Prostate gland (tissue), 2 donors: ENCODE data around the gene CCNT2.

Experiments used
- POLR2A ChIP-seq: fragments of 450-650 bp; IDR thresholded peaks from one replicate; pipeline ENCODE4 v1.6.1; 2016; ENCODE audit warnings: antibody characterized with exemption, mild to moderate bottlenecking
- TF ChIP-seq, protein P1 (sequence below), 4 experiments: fragments of 200-600 bp in 2 of 4; fragments of 450-650 bp in 2 of 4; sonication (generic) in 2 of 4; IDR thresholded peaks; 1 replicate in 3 of 4; 2 replicates in 1 of 4; pipeline ENCODE4 v1.5.1; 2016 to 2019; ENCODE audit warnings: antibody characterized with exemption in 4 of 4, mild to moderate bottlenecking in 2 of 4, moderate library complexity in 2 of 4

GRCh38 chr2:134943540-134943939, 24.9 kb downstream of the CCNT2 start:
- TF ChIP-seq, protein P1, sequence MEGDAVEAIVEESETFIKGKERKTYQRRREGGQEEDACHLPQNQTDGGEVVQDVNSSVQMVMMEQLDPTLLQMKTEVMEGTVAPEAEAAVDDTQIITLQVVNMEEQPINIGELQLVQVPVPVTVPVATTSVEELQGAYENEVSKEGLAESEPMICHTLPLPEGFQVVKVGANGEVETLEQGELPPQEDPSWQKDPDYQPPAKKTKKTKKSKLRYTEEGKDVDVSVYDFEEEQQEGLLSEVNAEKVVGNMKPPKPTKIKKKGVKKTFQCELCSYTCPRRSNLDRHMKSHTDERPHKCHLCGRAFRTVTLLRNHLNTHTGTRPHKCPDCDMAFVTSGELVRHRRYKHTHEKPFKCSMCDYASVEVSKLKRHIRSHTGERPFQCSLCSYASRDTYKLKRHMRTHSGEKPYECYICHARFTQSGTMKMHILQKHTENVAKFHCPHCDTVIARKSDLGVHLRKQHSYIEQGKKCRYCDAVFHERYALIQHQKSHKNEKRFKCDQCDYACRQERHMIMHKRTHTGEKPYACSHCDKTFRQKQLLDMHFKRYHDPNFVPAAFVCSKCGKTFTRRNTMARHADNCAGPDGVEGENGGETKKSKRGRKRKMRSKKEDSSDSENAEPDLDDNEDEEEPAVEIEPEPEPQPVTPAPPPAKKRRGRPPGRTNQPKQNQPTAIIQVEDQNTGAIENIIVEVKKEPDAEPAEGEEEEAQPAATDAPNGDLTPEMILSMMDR (IDR thresholded peaks at IDR 0.05), result no peak
- no peak for TF ChIP-seq POLR2A
